Effector memory CD4-positive, alpha-beta T cell (primary cell): ENCODE measurements around the gene SUSD5.

ENCODE experiments used
- DNase-seq, 3 donors: peaks; one replicate each; pipeline ENCODE4 v3.0.0-alpha.2; 2020
- H3K27ac ChIP-seq: 2 replicates; pipeline ENCODE4 v1.7.0; 2013; ENCODE audit warnings: mild to moderate bottlenecking, low read length, moderate library complexity; ENCODE audit not compliant: insufficient read depth, poor library complexity, severe bottlenecking
- H3K27me3 ChIP-seq: replicated peaks from 2 replicates; pipeline ENCODE4 v1.7.0; 2013; ENCODE audit warnings: mild to moderate bottlenecking, low read length; ENCODE audit not compliant: insufficient read depth, control insufficient read depth, poor library complexity, severe bottlenecking
- H3K36me3 ChIP-seq: 2 replicates; pipeline ENCODE4 v1.7.0; 2013; ENCODE audit warnings: mild to moderate bottlenecking, low read length, moderate library complexity; ENCODE audit not compliant: control insufficient read depth, insufficient read depth
- H3K4me1 ChIP-seq: 2 replicates; pipeline ENCODE4 v1.7.0; 2013; ENCODE audit warnings: low read length, mild to moderate bottlenecking; ENCODE audit not compliant: control insufficient read depth, insufficient read depth, poor library complexity, severe bottlenecking
- H3K4me3 ChIP-seq: 2 replicates; pipeline ENCODE4 v1.7.0; 2013; ENCODE audit warnings: low read length, low read depth, mild to moderate bottlenecking; ENCODE audit not compliant: insufficient read depth, poor library complexity, severe bottlenecking
- H3K9me3 ChIP-seq: 2 replicates; pipeline ENCODE4 v1.7.0; 2013; ENCODE audit warnings: mild to moderate bottlenecking, low read length, moderate library complexity; ENCODE audit not compliant: control insufficient read depth

The SUSD5 gene

DNA sequence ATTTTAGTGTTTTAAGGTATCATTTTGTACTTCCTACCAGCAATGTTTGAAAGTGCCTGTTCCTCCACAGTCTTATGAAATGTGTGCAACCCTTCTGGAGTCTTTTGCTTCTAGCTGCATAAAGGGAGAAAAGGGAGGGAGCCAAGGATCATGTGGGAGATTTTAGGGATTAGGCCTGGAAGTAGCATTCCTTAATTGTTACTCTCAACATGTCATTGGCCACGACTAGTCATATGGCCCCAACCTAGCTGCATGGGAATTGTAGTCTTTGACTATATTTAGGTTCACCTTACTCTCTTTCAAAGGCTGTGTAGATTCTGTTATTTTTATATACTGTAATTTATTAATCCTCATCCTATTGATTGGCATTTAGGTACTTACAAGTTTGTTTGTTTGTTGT lies 89.9 kb downstream of the SUSD5 start:
- H3K9me3 ChIP-seq, result no peaks in the 10 kb centered on the region
- no peak for DNase-seq

GRCh38 chr3:33125840-33126239 lies 92.8 kb downstream of the SUSD5 start:
- no peak overlapping the region for H3K4me3 ChIP-seq
- H3K4me1 ChIP-seq, result no peaks in the 10 kb centered on the region
- DNase-seq, result no peak
- H3K27me3 ChIP-seq, result no peaks in the 10 kb centered on the region
- H3K9me3 ChIP-seq, result no peaks in the 10 kb centered on the region
- no peak overlapping the region for H3K27ac ChIP-seq
- peaks cover 11% of the 10 kb centered on the region for H3K36me3 ChIP-seq

More for the DNA sequence above, 89.9 kb downstream of the SUSD5 start:
- peaks cover 22% of the 10 kb centered on the region for H3K36me3 ChIP-seq
- no peak overlapping the region for H3K4me3 ChIP-seq
- H3K27ac ChIP-seq, result no peak overlapping the region
- H3K27me3 ChIP-seq, result no peaks in the 10 kb centered on the region
- H3K4me1 ChIP-seq, result no peaks in the 10 kb centered on the region

- no peak overlapping the region for H3K4me3 ChIP-seq
- no peaks in the 10 kb centered on the region for H3K9me3 ChIP-seq
- no peaks in the 10 kb centered on the region for H3K4me1 ChIP-seq
- H3K27ac ChIP-seq, result no peak overlapping the region
- peaks cover 8% of the 10 kb centered on the region for H3K36me3 ChIP-seq
- no peak for DNase-seq
- no peaks in the 10 kb centered on the region for H3K27me3 ChIP-seq
Measured at GRCh38 chr3:33124638-33125037, 94.0 kb downstream of the SUSD5 start.

GRCh38 chr3:33122991-33123390 lies 95.6 kb downstream of the SUSD5 start:
- Histone ChIP-seq H3K4me3 (no peak overlapping the region), H3K27ac (no peak overlapping the region), H3K36me3 (peaks cover 8% of the 10 kb centered on the region), H3K4me1 (no peaks in the 10 kb centered on the region), H3K27me3 (no peaks in the 10 kb centered on the region), H3K9me3 (no peaks in the 10 kb centered on the region)
- DNase-seq, result no peak

GRCh38 chr3:33119891-33120290 lies 98.7 kb downstream of the SUSD5 start:
- DNase-seq, result no peak
- H3K9me3 ChIP-seq, result no peaks in the 10 kb centered on the region
- H3K27me3 ChIP-seq, result no peaks in the 10 kb centered on the region
- H3K4me3 ChIP-seq, result no peak overlapping the region
- H3K27ac ChIP-seq, result no peak overlapping the region
- no peaks in the 10 kb centered on the region for H3K4me1 ChIP-seq
- peaks cover 8% of the 10 kb centered on the region for H3K36me3 ChIP-seq

DNA sequence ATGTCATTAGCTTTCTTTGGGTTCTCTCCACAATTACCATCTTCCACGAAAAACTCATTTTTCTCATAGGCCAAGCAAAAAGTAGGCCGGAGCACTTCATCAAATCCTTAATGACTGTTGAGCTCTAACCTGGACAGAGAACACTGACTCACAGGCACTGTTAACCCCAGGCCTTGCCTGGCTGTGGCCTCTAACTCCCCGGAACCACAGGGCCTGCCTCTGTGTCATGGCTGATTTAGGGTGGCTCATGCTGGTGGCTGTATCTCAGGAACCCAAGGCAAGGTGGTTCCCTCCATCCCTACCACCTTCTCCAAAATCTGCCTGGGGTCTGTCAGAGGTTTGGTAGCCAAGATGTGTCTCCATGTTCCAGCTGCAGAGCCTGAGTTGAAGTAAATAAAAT lies 101.1 kb downstream of the SUSD5 start:
- H3K4me3 ChIP-seq, result no peak overlapping the region
- H3K27me3 ChIP-seq, result no peaks in the 10 kb centered on the region
- no peak for DNase-seq
- H3K9me3 ChIP-seq, result no peaks in the 10 kb centered on the region
- no peaks in the 10 kb centered on the region for H3K36me3 ChIP-seq
- no peak overlapping the region for H3K27ac ChIP-seq
- peaks cover 5% of the 10 kb centered on the region for H3K4me1 ChIP-seq

- H3K27ac ChIP-seq, result no peak overlapping the region
- no peaks in the 10 kb centered on the region for H3K36me3 ChIP-seq
- no peaks in the 10 kb centered on the region for H3K27me3 ChIP-seq
- no peak overlapping the region for H3K4me3 ChIP-seq
- peaks cover 5% of the 10 kb centered on the region for H3K4me1 ChIP-seq
- no peak for DNase-seq
- H3K9me3 ChIP-seq, result no peaks in the 10 kb centered on the region
Measured at GRCh38 chr3:33115024-33115768, 103.4 kb downstream of the SUSD5 start.

- H3K36me3 ChIP-seq, result no peaks in the 10 kb centered on the region
- no peak for DNase-seq
- H3K27me3 ChIP-seq, result no peaks in the 10 kb centered on the region
- H3K4me3 ChIP-seq, result peak overlapping the region; percentile 67
- H3K9me3 ChIP-seq, result no peaks in the 10 kb centered on the region
- H3K4me1 ChIP-seq, result peaks cover 5% of the 10 kb centered on the region
- H3K27ac ChIP-seq, result peak overlapping the region; percentile 81
Measured at GRCh38 chr3:33114622-33115023, 104.0 kb downstream of the SUSD5 start.

- Histone ChIP-seq H3K4me3 (peak within 1 kb of the TSS; percentile 67), H3K27me3 (no peaks in the 10 kb centered on the region), H3K9me3 (no peaks in the 10 kb centered on the region), H3K36me3 (no peaks in the 10 kb centered on the region), H3K4me1 (peaks cover 5% of the 10 kb centered on the region), H3K27ac (peak within 1 kb of the TSS; percentile 81)
- peak; percentile 77 to 79 (median 79) for DNase-seq
Measured at GRCh38 chr3:33113772-33114621, 104.6 kb downstream of the SUSD5 start, which contains the start of gene CRTAP. CRTAP (plus strand) TSS chr3:33114014; CDS start chr3:33114078, 64 bp downstream.

GRCh38 chr3:33111581-33111980 lies 107.0 kb downstream of the SUSD5 start:
- Histone ChIP-seq H3K27ac (no peak overlapping the region), H3K4me1 (peaks cover 5% of the 10 kb centered on the region), H3K36me3 (no peaks in the 10 kb centered on the region), H3K27me3 (no peaks in the 10 kb centered on the region), H3K9me3 (no peaks in the 10 kb centered on the region), H3K4me3 (no peak overlapping the region)
- DNase-seq, result no peak
